T-helper 17 cell (primary cell): ENCODE measurements around the gene SEMA4D. TPM values are rescaled to one million over a fixed set of nuclear protein-coding genes. Genes with fewer than 3 reads are reported as not detected.

ENCODE experiments used
- ATAC-seq: fragments of 150-1000 bp; cut with Tn5 transposase; 2 replicates; pipeline ENCODE4 v1.10.0; 2021; ENCODE audit warnings: mild to moderate bottlenecking, moderate library complexity
- DNase-seq, 3 donors: peaks; one replicate each; pipeline versions ENCODE4 v3.0.0 to v3.0.0-alpha.2; 2020 to 2021
- H3K9me3 ChIP-seq: one replicate; pipeline ENCODE4 v1.7.0; 2013; ENCODE audit warnings: low read length, mild to moderate bottlenecking; ENCODE audit not compliant: control insufficient read depth, poor library complexity, severe bottlenecking
- H3K27ac Mint-ChIP-seq: one replicate; pipeline ENCODE4 v1.8.0; 2022; ENCODE audit warnings: mild to moderate bottlenecking, moderate library complexity, mixed read lengths
- H3K27me3 Mint-ChIP-seq: one replicate; pipeline ENCODE4 v1.8.0; 2022; ENCODE audit warnings: mixed read lengths
- H3K36me3 Mint-ChIP-seq: one replicate; pipeline ENCODE4 v1.8.0; 2022; ENCODE audit warnings: low read depth, mixed read lengths
- H3K4me1 Mint-ChIP-seq: one replicate; pipeline ENCODE4 v1.8.0; 2022; ENCODE audit warnings: mild to moderate bottlenecking, mixed read lengths
- H3K4me3 Mint-ChIP-seq: one replicate; pipeline ENCODE4 v1.8.0; 2022; ENCODE audit warnings: mild to moderate bottlenecking, moderate library complexity, mixed read lengths
- total RNA-seq, 4 donors: library from RNA in 2 of 4; stranded (reverse) in 2 of 4; gene quantifications; one replicate each; pipeline ENCODE4 v1.2.3 and lab custom pipeline; 2022 to 2026

Gene SEMA4D, protein sequence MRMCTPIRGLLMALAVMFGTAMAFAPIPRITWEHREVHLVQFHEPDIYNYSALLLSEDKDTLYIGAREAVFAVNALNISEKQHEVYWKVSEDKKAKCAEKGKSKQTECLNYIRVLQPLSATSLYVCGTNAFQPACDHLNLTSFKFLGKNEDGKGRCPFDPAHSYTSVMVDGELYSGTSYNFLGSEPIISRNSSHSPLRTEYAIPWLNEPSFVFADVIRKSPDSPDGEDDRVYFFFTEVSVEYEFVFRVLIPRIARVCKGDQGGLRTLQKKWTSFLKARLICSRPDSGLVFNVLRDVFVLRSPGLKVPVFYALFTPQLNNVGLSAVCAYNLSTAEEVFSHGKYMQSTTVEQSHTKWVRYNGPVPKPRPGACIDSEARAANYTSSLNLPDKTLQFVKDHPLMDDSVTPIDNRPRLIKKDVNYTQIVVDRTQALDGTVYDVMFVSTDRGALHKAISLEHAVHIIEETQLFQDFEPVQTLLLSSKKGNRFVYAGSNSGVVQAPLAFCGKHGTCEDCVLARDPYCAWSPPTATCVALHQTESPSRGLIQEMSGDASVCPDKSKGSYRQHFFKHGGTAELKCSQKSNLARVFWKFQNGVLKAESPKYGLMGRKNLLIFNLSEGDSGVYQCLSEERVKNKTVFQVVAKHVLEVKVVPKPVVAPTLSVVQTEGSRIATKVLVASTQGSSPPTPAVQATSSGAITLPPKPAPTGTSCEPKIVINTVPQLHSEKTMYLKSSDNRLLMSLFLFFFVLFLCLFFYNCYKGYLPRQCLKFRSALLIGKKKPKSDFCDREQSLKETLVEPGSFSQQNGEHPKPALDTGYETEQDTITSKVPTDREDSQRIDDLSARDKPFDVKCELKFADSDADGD
- total RNA-seq (100 to 1,000 TPM; 250 to 312 TPM), total RNA-seq (lab: John Stamatoyannopoulos, UW) (263 to 267 reads per million in 2 donors)

DNA sequence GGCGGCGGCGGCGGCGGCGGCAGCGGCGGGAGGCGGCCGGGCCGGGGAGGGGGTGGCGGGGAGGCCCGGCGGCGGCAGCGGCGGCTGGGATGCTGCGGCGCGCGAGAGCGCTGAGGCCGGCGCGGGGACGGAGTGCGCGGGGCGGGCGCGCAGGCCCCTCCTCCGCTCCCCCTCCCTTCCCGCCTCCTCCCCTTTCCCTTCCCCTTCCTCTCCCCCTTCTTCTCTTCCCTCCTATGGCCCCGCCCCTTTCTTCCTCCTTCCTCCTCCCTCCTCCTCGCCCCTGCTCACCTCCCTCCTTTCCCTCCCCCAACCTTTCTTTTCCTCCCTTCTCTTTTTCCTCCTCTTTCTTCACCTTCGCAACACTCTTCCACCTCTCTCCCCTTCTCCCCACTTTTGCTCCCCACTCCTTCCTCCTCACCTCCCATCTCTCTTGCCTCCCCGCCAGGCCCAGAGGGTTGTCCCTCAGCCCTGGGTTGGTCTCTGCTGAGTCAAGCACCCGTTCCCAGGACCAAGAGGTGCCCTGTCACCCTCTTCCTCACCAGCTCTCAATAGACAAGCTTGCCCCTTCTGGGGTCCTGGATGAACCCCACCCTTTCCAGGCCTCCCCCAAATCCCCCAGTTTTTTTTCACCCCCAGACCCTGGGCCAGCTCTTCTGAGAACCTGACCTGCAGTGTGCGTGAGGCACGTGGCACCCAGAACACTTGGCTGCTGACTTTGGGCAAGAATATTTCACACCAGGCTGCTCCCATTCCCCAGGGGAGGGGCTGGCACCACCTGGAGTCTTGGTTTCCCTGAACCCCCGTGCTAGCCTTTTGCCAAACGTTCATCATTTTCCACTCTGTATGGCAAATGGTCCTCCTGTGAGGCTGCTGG, at the start of gene SEMA4D:
TSS of gene SEMA4D (minus strand) at position 136 of the 874 bp plus-strand sequence. CDS start 92,657 bp downstream, outside the sequence.
- no peaks in the 10 kb centered on the region for H3K27me3 Mint-ChIP-seq
- H3K4me3 Mint-ChIP-seq: peak within 1 kb of the TSS; percentile 98
- ATAC-seq (no peak), DNase-seq (peak in 2 of 3 donors; percentile 53 to 55)
- H3K9me3 ChIP-seq: no peaks in the 10 kb centered on the region
- H3K4me1 Mint-ChIP-seq: peaks cover 80% of the 10 kb centered on the region
- peaks cover 7% of the 10 kb centered on the region for H3K36me3 Mint-ChIP-seq
- H3K27ac Mint-ChIP-seq: peak within 1 kb of the TSS; percentile 97

GRCh38 chr9:89547000-89547399, 49.1 kb upstream of the SEMA4D start:
- ATAC-seq: no peak

GRCh38 chr9:89544279-89544661, 46.4 kb upstream of the SEMA4D start:
- Mint-ChIP-seq H3K4me1 (peaks cover 18% of the 10 kb centered on the region), H3K27me3 (no peaks in the 10 kb centered on the region), H3K27ac (no peak overlapping the region)

More at GRCh38 chr9:89547000-89547399, 49.1 kb upstream of the SEMA4D start:
- DNase-seq: no peak
- Mint-ChIP-seq H3K4me1 (peaks cover 15% of the 10 kb centered on the region), H3K4me3 (no peak overlapping the region), H3K36me3 (no peaks in the 10 kb centered on the region), H3K27me3 (no peaks in the 10 kb centered on the region), H3K27ac (no peak overlapping the region)
- peaks cover 4% of the 10 kb centered on the region for H3K9me3 ChIP-seq

GRCh38 chr9:89543621-89544278, 45.8 kb upstream of the SEMA4D start:
- no peak overlapping the region for H3K4me3 Mint-ChIP-seq
- H3K27me3 Mint-ChIP-seq: no peaks in the 10 kb centered on the region
- ATAC-seq (no peak), DNase-seq (no peak)
- H3K9me3 ChIP-seq: peaks cover 4% of the 10 kb centered on the region
- peaks cover 18% of the 10 kb centered on the region for H3K4me1 Mint-ChIP-seq
- no peaks in the 10 kb centered on the region for H3K36me3 Mint-ChIP-seq
- no peak overlapping the region for H3K27ac Mint-ChIP-seq

More at GRCh38 chr9:89544279-89544661, 46.4 kb upstream of the SEMA4D start:
- H3K9me3 ChIP-seq: peaks cover 4% of the 10 kb centered on the region
- Mint-ChIP-seq H3K36me3 (no peaks in the 10 kb centered on the region), H3K4me3 (no peak overlapping the region)
- no peak for ATAC-seq
- DNase-seq: no peak

GRCh38 chr9:89543111-89543510, 45.2 kb upstream of the SEMA4D start:
- Mint-ChIP-seq H3K36me3 (no peaks in the 10 kb centered on the region), H3K27me3 (no peaks in the 10 kb centered on the region), H3K4me3 (no peak overlapping the region), H3K4me1 (peaks cover 24% of the 10 kb centered on the region), H3K27ac (no peak overlapping the region)
- ATAC-seq: no peak
- H3K9me3 ChIP-seq: peaks cover 4% of the 10 kb centered on the region
- DNase-seq: no peak

DNA sequence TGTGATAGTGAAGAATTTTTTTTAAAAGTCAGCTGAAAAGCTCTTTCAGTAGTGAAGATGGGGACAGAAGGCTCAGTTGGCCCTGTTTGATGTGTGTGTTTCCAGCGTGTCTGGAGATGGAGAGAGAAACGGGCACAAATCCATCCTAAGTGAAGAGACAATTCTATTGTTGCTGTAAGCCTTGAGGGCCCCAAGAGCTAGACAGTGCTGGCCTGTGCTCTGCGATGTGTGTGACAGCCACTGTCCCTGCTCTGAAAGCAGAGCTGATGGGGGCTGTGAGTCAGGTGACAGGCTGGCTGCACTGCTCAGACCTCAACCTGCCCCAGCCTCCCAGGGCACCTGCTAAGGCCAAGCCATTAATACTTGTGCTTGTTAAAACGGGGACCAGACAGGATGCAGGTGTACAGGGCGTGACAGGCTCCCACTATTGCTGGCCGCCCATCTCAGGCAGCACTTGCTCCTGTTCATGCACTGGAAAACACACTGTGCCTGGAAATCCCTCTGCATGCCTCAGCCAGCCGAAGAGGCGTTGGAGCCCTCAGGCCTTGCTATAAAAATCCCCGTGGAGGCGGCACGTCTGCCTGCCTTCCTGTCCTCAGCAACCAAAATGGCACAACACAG, 44.6 kb upstream of the SEMA4D start:
- peaks cover 4% of the 10 kb centered on the region for H3K9me3 ChIP-seq
- Mint-ChIP-seq H3K36me3 (no peaks in the 10 kb centered on the region), H3K27ac (no peak overlapping the region), H3K4me3 (no peak overlapping the region), H3K4me1 (peaks cover 29% of the 10 kb centered on the region), H3K27me3 (no peaks in the 10 kb centered on the region)
- no peak for ATAC-seq
- DNase-seq: no peak

DNA sequence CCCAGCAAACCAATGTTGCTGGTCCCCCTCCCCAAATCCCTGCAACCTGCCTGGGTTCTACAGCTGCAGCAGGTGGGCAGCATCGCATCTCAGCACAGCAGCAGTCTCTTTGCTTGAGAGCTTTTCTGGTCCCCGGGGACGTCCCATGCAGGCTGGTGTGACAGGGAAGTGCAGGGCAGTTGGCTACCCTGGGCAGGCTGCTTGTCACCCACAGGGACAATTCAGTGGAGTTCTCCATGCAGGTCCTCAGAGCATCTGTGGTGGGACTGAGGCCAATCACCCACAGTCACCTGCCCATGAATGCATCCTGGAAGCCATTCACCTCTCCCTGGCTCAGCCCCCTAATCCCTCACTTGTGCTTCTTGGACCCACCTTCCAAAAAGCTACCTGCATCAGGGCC, 43.9 kb upstream of the SEMA4D start:
- peak overlapping the region; percentile 60 for H3K27ac Mint-ChIP-seq
- DNase-seq: no peak
- ATAC-seq: no peak
- peaks cover 33% of the 10 kb centered on the region for H3K4me1 Mint-ChIP-seq
- peaks cover 4% of the 10 kb centered on the region for H3K9me3 ChIP-seq
- H3K27me3 Mint-ChIP-seq: no peaks in the 10 kb centered on the region
- no peaks in the 10 kb centered on the region for H3K36me3 Mint-ChIP-seq
- H3K4me3 Mint-ChIP-seq: no peak overlapping the region

GRCh38 chr9:89539374-89539773, 41.5 kb upstream of the SEMA4D start:
- Mint-ChIP-seq H3K27me3 (no peaks in the 10 kb centered on the region), H3K4me1 (peaks cover 53% of the 10 kb centered on the region), H3K4me3 (no peak overlapping the region), H3K27ac (peak overlapping the region; percentile 81), H3K36me3 (no peaks in the 10 kb centered on the region)
- DNase-seq (no peak), ATAC-seq (no peak)
- H3K9me3 ChIP-seq: no peaks in the 10 kb centered on the region

- peaks cover 53% of the 10 kb centered on the region for H3K4me1 Mint-ChIP-seq
Measured at GRCh38 chr9:89538871-89539270, 41.0 kb upstream of the SEMA4D start.

DNA sequence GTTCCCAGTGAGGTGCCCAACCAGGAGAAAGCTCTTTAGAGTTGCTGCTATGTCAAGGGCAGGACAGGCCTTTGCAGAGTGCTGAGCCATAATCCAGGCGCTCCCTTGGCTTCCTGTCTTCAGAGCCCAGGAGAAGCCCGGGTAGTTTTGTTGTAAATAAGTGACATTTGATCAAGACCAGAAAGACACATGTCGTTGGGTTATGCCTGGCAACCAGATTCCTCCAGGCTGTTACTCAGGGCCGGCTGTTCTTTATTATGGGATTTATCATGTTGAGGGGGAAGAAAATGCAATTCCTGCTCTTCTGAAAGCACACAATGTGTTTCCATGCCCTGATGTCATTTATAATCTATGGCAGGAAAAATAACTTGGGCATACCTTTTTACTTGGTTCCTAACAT, 39.3 kb upstream of the SEMA4D start:
- no peaks in the 10 kb centered on the region for H3K9me3 ChIP-seq
- DNase-seq (no peak), ATAC-seq (no peak)
- peak overlapping the region; percentile 77 for H3K27ac Mint-ChIP-seq
- H3K4me1 Mint-ChIP-seq: peaks cover 68% of the 10 kb centered on the region
- H3K27me3 Mint-ChIP-seq: no peaks in the 10 kb centered on the region
- H3K4me3 Mint-ChIP-seq: no peak overlapping the region
- no peaks in the 10 kb centered on the region for H3K36me3 Mint-ChIP-seq

More at GRCh38 chr9:89538871-89539270, 41.0 kb upstream of the SEMA4D start:
- peak overlapping the region; percentile 81 for H3K27ac Mint-ChIP-seq
- no peak overlapping the region for H3K4me3 Mint-ChIP-seq
- H3K9me3 ChIP-seq: no peaks in the 10 kb centered on the region
- DNase-seq (no peak), ATAC-seq (no peak)
- no peaks in the 10 kb centered on the region for H3K36me3 Mint-ChIP-seq
- no peaks in the 10 kb centered on the region for H3K27me3 Mint-ChIP-seq

- H3K36me3 Mint-ChIP-seq: no peaks in the 10 kb centered on the region
- no peaks in the 10 kb centered on the region for H3K27me3 Mint-ChIP-seq
- H3K4me1 Mint-ChIP-seq: peaks cover 67% of the 10 kb centered on the region
- peak overlapping the region; percentile 73 for H3K4me3 Mint-ChIP-seq
- DNase-seq (no peak), ATAC-seq (peak; percentile 52)
- H3K27ac Mint-ChIP-seq: peak overlapping the region; percentile 77
- no peaks in the 10 kb centered on the region for H3K9me3 ChIP-seq
Measured at GRCh38 chr9:89536600-89536999, 38.7 kb upstream of the SEMA4D start.

DNA sequence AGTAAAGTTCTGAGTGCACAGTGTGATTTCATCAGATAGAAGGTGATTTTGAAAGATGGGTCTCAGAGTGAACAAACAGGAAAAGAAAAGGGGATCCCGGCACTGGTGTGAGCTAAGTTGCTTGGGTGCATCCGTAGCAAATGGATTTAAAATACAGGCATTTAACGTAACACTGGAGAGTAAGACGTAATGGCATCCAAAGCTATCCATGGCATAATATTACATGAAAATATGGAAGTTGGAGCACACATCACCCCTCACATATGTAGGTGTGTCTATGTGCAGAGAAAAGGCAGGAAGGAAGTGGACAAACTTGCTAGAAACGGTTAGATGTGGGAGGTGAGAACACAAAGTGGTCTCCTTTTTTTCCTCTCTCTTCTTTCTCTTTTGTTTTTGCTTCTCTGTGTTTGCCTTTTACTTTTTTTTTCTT, 38.2 kb upstream of the SEMA4D start:
- no peaks in the 10 kb centered on the region for H3K36me3 Mint-ChIP-seq
- peak overlapping the region; percentile 77 for H3K27ac Mint-ChIP-seq
- no peaks in the 10 kb centered on the region for H3K27me3 Mint-ChIP-seq
- DNase-seq (no peak), ATAC-seq (peak; percentile 75)
- H3K9me3 ChIP-seq: no peaks in the 10 kb centered on the region
- H3K4me1 Mint-ChIP-seq: peaks cover 69% of the 10 kb centered on the region
- peak overlapping the region; percentile 84 for H3K4me3 Mint-ChIP-seq
